PC-3 (cell line): ENCODE measurements around the gene DROSHA.

ENCODE experiments used
- CTCF ChIP-seq: fragments of 300-600 bp; sonication (generic); conservative IDR thresholded peaks from 2 replicates; pipeline ENCODE4 v1.5.1; 2017; ENCODE audit warnings: antibody characterized with exemption, low read depth, mild to moderate bottlenecking, low read length
- EZH2 ChIP-seq: fragments of 300-600 bp; sonication (generic); IDR thresholded peaks from one replicate; pipeline ENCODE4 v1.6.1; 2017; ENCODE audit warnings: antibody characterized with exemption, mild to moderate bottlenecking, low read length; ENCODE audit not compliant: unreplicated experiment

GRCh38 chr5:31427724-31428309 is 104.1 kb downstream of the DROSHA start:
- TF ChIP-seq CTCF (no peak), EZH2 (no peak)
